WTC11 (cell line): ENCODE measurements around the gene RNF169.

Source experiments
- ATF2 ChIP-seq: sonication (generic); formaldehyde crosslinking; IDR thresholded peaks from 2 replicates; pipeline ENCODE4 v1.8.1; 2022; ENCODE audit warnings: low read depth, missing genetic modification reagents, borderline replicate concordance
- CTCF ChIP-seq: fragments of 200-600 bp; IDR thresholded peaks from 2 replicates; pipeline ENCODE4 v1.8.0; 2022; ENCODE audit warnings: antibody characterized with exemption
- E2F5 ChIP-seq: sonication (generic); formaldehyde crosslinking; IDR thresholded peaks from 2 replicates; pipeline ENCODE4 v1.8.1; 2022; ENCODE audit warnings: mild to moderate bottlenecking, moderate library complexity, missing genetic modification reagents
- HMGXB4 ChIP-seq: sonication (generic); formaldehyde crosslinking; IDR thresholded peaks from 2 replicates; pipeline ENCODE4 v1.8.1; 2023; ENCODE audit warnings: mild to moderate bottlenecking, moderate library complexity, missing genetic modification reagents
- NR3C1 ChIP-seq: sonication (generic); formaldehyde crosslinking; conservative IDR thresholded peaks from 2 replicates; pipeline ENCODE4 v1.8.1; 2023; ENCODE audit warnings: low read depth, mild to moderate bottlenecking, missing genetic modification reagents
- SMAD4 ChIP-seq: sonication (generic); formaldehyde crosslinking; IDR thresholded peaks from 2 replicates; pipeline ENCODE4 v1.8.0; 2022; ENCODE audit warnings: mild to moderate bottlenecking, missing genetic modification reagents
- TCF7 ChIP-seq: sonication (generic); formaldehyde crosslinking; IDR thresholded peaks from 2 replicates; pipeline ENCODE4 v1.8.0; 2022; ENCODE audit warnings: mild to moderate bottlenecking, low read depth, missing genetic modification reagents, moderate library complexity
- ZNF232 ChIP-seq: sonication (generic); formaldehyde crosslinking; IDR thresholded peaks from 2 replicates; pipeline ENCODE4 v1.8.0; 2022; ENCODE audit warnings: mild to moderate bottlenecking, missing genetic modification reagents

GRCh38 chr11:74847395-74847794 is 98.7 kb downstream of the RNF169 start:
- TF ChIP-seq CTCF (no peak), ZNF232 (CRISPR knock-in tag) (no peak), ATF2 (CRISPR knock-in tag) (no peak), E2F5 (no peak), SMAD4 (CRISPR knock-in tag) (no peak), TCF7 (CRISPR knock-in tag) (no peak), NR3C1 (CRISPR knock-in tag) (no peak), HMGXB4 (CRISPR knock-in tag) (no peak)
